ENCODE results near the gene BLTP3A. TPM values are rescaled to one million over a fixed set of nuclear protein-coding genes. Genes with fewer than 3 reads are reported as not detected.
"Not testable (repeated sequence)": the region's sequence is repeated elsewhere in the genome, so short reads cannot be mapped to it uniquely, and the experiment has no call there.

Gene BLTP3A
- total and polyA plus RNA-seq, 9 donors, result 7.8 to 14.0 (median 11.4) TPM

DNA sequence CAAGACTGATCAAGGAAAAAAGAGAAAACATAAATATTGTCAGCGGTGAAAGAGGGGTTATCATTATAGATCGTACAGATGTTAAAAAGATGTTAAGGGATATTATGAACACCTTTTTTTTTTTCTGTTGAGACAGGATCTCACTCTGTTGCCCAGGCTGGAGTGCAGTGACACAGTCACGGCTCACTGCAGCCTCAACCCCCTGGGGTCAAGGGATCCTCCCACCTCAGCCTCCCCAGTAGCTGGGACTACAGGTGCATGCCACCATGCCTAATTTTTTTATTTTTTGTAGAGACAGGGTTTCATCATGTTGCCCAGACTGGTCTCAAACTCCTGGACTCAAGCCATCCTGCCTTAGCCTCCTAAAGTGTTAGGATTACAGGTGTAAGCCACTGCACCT is 16.6 kb downstream of the BLTP3A start:
- not testable (repeated sequence) for DNase-seq; H3K4me3 ChIP-seq (ENCODE audit: low read length); H3K36me3 ChIP-seq (ENCODE audit: control insufficient read depth, insufficient read depth, low read length); H3K27ac ChIP-seq (ENCODE audit: low read length); H3K4me1 ChIP-seq (ENCODE audit: control insufficient read depth, insufficient read depth, low read length); H3K27me3 ChIP-seq (ENCODE audit: control insufficient read depth, insufficient read depth, low read length); H3K9me3 ChIP-seq (replicated peaks; ENCODE audit: control insufficient read depth, low read depth, low read length)
- WGBS (ENCODE audit: insufficient coverage), result 86% methylated on average over 1 of the region's 3 CpGs

DNA sequence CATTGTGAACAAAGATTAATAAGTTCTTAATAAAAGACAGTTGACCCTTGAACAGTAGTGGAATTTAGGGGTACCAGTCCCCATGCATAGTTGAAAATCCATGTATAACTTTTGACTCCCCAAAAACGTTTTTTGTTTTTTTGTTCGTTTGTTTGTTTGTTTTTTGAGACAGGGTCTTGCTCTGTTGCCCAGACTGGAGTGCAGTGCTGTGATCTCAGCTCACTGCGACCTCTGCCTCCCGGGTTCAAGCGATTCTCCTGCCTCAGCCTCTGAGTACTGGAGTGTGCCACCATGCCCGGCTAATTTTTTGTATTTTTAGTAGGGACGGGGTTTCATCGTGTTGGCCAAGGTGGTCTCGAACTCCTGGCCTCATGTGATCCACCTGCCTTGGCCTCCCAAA is 17.5 kb downstream of the BLTP3A start:
- not testable (repeated sequence) for H3K4me1 ChIP-seq (ENCODE audit: control insufficient read depth, insufficient read depth, low read length); DNase-seq; H3K27ac ChIP-seq (ENCODE audit: low read length); H3K27me3 ChIP-seq (ENCODE audit: control insufficient read depth, insufficient read depth, low read length); H3K4me3 ChIP-seq (ENCODE audit: low read length); H3K36me3 ChIP-seq (ENCODE audit: control insufficient read depth, insufficient read depth, low read length); H3K9me3 ChIP-seq (replicated peaks; ENCODE audit: control insufficient read depth, low read depth, low read length)
- WGBS (ENCODE audit: insufficient coverage), result 97% methylated on average over 6 of the region's 9 CpGs

DNA sequence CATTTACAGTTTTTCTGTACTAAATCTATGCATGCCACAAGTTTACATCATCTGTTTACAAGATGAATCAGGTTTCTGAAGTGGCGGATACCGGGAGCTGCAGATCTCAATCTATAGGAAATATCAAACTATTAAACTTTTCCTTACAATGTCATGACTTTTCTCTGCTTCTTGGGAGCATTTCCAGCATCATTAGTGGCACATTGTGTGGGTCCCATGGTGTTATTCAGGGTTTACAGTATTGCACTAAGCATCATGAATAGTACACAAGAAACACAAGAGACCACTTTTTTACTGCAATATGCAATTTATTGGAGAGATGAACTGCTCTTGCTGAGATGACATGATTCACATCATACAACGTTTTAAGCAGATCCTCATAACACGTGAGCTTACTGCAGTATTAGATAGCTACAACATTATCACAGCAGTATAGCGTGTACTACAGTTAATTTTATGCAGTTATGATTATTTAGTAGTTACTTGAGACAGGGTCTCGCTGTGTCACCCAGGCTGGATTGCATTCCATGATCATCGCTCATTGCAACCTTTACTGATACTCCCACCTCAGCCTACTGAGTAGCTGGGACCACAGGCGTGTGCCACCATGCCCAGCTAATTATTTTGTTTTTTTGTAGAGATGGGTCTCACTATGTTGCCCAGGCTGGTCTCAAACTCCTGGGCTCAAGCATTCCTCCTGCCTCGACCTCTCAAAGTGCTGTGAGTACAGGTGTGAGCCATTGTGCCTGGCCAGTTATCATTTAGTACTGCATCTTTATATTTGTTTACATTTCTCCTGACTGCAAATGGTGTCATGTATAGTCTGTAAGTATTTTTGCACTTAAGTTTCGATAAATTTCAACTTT is 18.4 kb downstream of the BLTP3A start:
- no CpG with 5 or more reads among the region's 10 CpGs for WGBS (ENCODE audit: insufficient coverage)
- Histone ChIP-seq H3K27ac (ENCODE audit: low read length) (no peak overlapping the region), H3K4me1 (ENCODE audit: control insufficient read depth, insufficient read depth, low read length) (no peaks in the 10 kb centered on the region), H3K36me3 (ENCODE audit: control insufficient read depth, insufficient read depth, low read length) (no peaks in the 10 kb centered on the region), H3K4me3 (ENCODE audit: low read length) (no peak overlapping the region), H3K27me3 (ENCODE audit: control insufficient read depth, insufficient read depth, low read length) (no peaks in the 10 kb centered on the region), H3K9me3 (replicated peaks; ENCODE audit: control insufficient read depth, low read depth, low read length) (no peaks in the 10 kb centered on the region)
- no peak for DNase-seq

DNA sequence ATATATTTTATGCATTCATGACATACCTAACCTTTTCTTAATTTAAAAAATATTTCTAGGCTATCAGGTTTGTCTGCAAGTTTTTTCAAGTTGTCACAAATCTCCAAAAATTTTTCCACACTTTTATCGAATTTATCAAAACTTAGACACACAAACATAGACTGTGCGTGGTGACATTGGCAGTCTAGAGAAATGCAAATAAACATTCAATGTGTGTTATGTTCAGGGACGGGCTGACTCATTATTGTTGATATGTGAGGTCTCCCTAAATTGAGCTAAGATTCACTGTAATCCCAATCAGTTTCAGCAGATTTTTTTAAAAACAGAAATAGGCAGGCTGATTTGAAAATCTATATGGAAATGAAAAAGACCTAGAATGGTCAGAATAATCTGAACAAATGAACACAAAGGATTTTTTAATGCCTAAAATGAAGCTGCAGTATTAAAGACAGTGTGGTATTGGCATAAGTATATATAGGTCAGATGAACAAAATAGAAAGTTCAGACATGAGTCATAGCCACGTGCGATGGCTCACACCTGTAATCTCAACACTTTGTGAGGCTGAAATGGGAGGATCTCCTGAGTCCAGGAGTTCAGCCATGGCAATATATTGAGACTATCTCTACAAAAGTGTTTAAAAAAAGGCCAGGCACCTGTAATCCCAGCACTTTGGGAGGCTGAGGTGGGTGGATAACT is 19.2 kb downstream of the BLTP3A start:
- Histone ChIP-seq H3K4me1 (ENCODE audit: control insufficient read depth, insufficient read depth, low read length) (no peaks in the 10 kb centered on the region), H3K27ac (ENCODE audit: low read length) (no peak overlapping the region), H3K9me3 (replicated peaks; ENCODE audit: control insufficient read depth, low read depth, low read length) (no peaks in the 10 kb centered on the region), H3K4me3 (ENCODE audit: low read length) (no peak overlapping the region), H3K36me3 (ENCODE audit: control insufficient read depth, insufficient read depth, low read length) (no peaks in the 10 kb centered on the region), H3K27me3 (ENCODE audit: control insufficient read depth, insufficient read depth, low read length) (no peaks in the 10 kb centered on the region)
- WGBS (ENCODE audit: insufficient coverage), result no CpG with 5 or more reads among the region's 5 CpGs
- DNase-seq, result no peak

DNA sequence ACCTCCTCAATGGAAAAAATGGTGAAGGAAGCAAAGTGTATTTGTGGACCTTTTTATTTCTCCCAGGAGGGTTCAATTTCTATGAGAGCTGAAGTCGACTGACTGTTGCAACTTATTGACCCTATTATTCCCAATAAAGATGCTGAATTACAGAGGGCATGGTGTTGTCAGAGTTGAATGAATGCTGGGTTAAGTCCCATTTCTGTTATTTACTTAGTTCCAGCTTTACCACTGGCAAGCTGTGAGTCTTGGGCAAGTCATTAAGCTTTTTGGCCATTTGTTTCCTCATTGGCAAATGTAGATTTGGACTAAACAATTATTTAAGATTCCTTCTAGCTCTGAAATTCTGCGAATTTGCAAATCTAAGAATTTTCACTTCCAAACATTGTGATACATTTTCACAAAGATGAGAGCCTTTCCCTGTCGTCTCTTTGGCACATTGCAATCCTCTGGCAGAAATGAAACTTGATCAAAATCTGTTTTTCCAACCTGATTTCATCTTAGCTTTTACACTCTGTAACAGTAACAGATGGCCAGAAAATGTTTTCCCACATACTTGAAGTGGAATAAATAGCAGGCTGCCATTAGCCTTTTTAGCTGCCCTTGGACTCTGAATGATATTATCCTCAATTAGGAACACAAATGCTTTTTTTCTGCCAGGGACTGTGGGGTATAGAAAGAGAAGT is 21.3 kb downstream of the BLTP3A start:
- Histone ChIP-seq H3K4me3 (ENCODE audit: low read length) (no peak overlapping the region), H3K9me3 (replicated peaks; ENCODE audit: control insufficient read depth, low read depth, low read length) (no peaks in the 10 kb centered on the region), H3K27ac (ENCODE audit: low read length) (no peak overlapping the region), H3K4me1 (ENCODE audit: control insufficient read depth, insufficient read depth, low read length) (no peaks in the 10 kb centered on the region), H3K36me3 (ENCODE audit: control insufficient read depth, insufficient read depth, low read length) (no peaks in the 10 kb centered on the region), H3K27me3 (ENCODE audit: control insufficient read depth, insufficient read depth, low read length) (no peaks in the 10 kb centered on the region)
- WGBS (ENCODE audit: insufficient coverage), result 60% methylated on average over 2 of the region's 3 CpGs
- peak; percentile 23 for DNase-seq

DNA sequence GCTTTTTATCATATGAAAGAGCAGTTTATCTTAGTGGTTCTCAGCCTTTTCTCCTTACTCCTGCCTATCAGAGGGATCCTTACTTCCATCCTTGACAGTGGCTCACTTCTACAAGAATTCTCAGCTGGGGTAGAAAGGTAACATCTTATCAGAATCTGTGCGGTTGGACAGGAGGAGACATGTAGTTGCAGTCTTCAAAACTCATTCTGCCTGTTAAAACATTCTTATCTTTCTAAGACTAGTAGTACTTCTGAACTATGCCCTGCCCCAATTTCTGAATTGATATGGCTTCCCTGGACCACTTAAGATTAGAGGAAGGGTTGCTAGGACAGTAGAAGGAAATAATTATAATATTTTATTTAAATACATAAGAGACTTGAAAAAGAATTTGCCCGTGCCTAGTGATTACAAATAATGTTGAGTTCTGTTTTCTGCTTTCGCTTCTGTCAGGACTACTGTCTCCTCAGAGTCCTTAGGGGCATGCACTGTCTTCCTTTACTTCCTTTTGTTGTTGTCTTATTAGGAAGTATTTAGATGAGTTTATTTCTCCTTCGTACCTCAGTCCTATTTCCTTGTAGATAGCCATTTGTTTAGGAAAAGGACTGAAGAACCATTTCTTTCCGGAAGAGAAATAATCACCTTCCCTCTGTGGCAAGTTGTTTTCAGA is 24.9 kb downstream of the BLTP3A start:
- Histone ChIP-seq H3K4me3 (ENCODE audit: low read length) (no peak overlapping the region), H3K4me1 (ENCODE audit: control insufficient read depth, insufficient read depth, low read length) (peaks cover 4% of the 10 kb centered on the region), H3K36me3 (ENCODE audit: control insufficient read depth, insufficient read depth, low read length) (peaks cover 3% of the 10 kb centered on the region), H3K27ac (ENCODE audit: low read length) (no peak overlapping the region), H3K27me3 (ENCODE audit: control insufficient read depth, insufficient read depth, low read length) (no peaks in the 10 kb centered on the region), H3K9me3 (replicated peaks; ENCODE audit: control insufficient read depth, low read depth, low read length) (no peaks in the 10 kb centered on the region)
- WGBS (ENCODE audit: insufficient coverage), result no CpG with 5 or more reads among the region's 5 CpGs
- peak; percentile 20 for DNase-seq

DNA sequence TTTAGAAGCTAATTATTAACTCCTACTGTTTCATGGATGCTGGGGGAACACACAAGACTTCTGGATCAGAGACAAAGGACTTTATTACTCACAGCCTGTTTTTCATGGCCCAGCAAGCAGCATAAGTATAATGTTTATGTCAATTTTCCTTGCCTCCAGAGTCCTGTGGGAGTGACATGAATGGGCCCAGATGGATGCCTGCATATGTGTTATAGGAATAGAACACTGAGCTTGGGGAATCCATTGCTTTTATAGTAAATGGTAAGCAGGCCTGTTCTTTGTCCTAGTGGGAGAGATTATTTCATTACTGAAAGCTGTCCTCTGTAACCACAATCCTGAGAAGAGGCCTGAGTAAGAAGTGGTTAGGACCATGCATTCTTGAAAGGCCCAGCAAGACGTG is 25.6 kb downstream of the BLTP3A start:
- no peaks in the 10 kb centered on the region for H3K27me3 ChIP-seq (ENCODE audit: control insufficient read depth, insufficient read depth, low read length)
- H3K4me3 ChIP-seq (ENCODE audit: low read length), result no peak overlapping the region
- peaks cover 4% of the 10 kb centered on the region for H3K4me1 ChIP-seq (ENCODE audit: control insufficient read depth, insufficient read depth, low read length)
- H3K36me3 ChIP-seq (ENCODE audit: control insufficient read depth, insufficient read depth, low read length), result peaks cover 6% of the 10 kb centered on the region
- no peaks in the 10 kb centered on the region for H3K9me3 ChIP-seq (replicated peaks; ENCODE audit: control insufficient read depth, low read depth, low read length)
- no CpG with 5 or more reads among the region's 1 CpG for WGBS (ENCODE audit: insufficient coverage)
- DNase-seq, result no peak
- H3K27ac ChIP-seq (ENCODE audit: low read length), result no peak overlapping the region

DNA sequence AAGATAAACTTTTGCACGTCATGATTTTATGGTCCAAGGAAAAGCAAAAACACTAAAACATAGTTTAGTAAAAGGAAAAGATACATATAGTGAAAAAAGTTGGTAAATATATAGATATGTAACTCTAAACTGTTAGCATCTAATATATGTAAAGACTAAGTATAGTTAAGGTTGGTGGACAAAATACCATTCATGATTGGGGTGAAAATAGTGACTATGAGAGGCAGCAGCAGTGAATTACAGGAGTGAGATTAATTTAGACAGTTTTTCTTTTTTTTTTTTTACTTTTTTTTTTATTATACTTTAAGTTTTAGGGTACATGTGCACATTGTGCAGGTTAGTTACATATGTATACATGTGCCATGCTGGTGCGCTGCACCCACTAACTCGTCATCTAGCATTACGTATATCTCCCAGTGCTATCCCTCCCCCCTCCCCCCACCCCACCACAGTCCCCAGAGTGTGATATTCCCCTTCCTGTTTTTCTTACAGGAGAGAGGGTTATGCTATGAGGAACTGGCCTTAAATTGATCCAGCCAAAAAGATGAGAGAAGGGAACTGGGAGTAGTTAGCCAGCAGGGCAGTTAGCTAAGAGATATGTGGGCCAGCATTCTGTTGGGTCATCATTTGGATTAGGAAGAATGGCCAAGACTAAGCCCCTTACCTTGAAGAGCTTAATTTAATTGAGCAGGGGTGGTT is 27.1 kb downstream of the BLTP3A start:
- peak; percentile 50 for DNase-seq
- no CpG with 5 or more reads among the region's 4 CpGs for whole genome bisulfite sequencing (ENCODE audit: insufficient coverage)
- H3K27ac ChIP-seq (ENCODE audit: low read length); H3K9me3 ChIP-seq (replicated peaks; ENCODE audit: control insufficient read depth, low read depth, low read length); H3K4me3 ChIP-seq (ENCODE audit: low read length); H3K27me3 ChIP-seq (ENCODE audit: control insufficient read depth, insufficient read depth, low read length); H3K4me1 ChIP-seq (ENCODE audit: control insufficient read depth, insufficient read depth, low read length): not testable (repeated sequence)
- peaks cover 16% of the 10 kb centered on the region for H3K36me3 ChIP-seq (ENCODE audit: control insufficient read depth, insufficient read depth, low read length)

DNA sequence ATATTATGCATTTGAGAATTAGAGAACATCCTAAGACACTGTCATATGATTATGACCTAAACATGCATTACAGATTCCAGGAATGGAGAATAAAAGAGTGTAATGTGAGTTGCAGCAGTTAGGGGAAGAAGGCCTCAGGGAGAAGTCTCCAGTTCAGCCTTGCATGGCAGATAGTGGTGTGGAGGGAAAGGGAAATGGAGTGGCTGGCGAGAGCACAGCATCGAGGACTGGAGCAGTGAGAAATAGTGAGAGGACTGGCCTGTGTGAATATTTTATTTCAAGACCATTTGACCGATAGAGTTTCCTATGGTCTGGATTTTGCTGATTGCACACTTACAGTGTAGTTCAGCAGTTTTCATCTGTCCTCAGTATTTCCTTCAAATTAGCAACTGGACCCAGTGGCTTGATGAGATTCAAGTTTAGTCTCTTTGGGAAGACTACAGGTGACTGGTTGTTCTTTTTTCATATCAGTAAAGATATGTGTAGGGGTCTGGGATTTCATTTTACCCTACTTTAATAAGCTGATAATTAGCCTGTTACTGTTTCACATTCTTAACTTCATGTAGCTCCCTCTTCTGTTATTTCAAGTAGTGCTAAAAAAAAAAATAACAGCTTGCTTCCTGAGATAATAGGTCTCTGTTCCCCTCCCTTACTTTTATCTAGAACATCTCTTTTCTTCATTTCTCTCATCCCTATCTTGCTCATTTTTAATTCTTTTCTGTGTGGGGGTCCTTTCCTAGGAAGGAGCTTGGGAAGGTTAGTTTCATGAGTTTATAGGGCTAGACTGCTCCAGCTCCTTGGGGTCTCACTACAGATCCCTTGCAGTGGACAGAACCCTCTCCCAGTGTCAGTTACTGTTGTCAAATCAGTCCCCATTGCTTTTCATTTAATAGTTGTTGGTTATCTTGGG is 27.9 kb downstream of the BLTP3A start:
- no peak overlapping the region for H3K4me3 ChIP-seq (ENCODE audit: low read length)
- H3K36me3 ChIP-seq (ENCODE audit: control insufficient read depth, insufficient read depth, low read length), result peaks cover 16% of the 10 kb centered on the region
- 27% methylated on average over 2 of the region's 3 CpGs for WGBS (ENCODE audit: insufficient coverage)
- no peaks in the 10 kb centered on the region for H3K27me3 ChIP-seq (ENCODE audit: control insufficient read depth, insufficient read depth, low read length)
- peak; percentile 32 for DNase-seq
- H3K27ac ChIP-seq (ENCODE audit: low read length), result no peak overlapping the region
- no peaks in the 10 kb centered on the region for H3K9me3 ChIP-seq (replicated peaks; ENCODE audit: control insufficient read depth, low read depth, low read length)
- H3K4me1 ChIP-seq (ENCODE audit: control insufficient read depth, insufficient read depth, low read length), result peaks cover 4% of the 10 kb centered on the region
